ENCODE results near the gene CDKN2C. TPM values are rescaled to one million over a fixed set of nuclear protein-coding genes. Genes with fewer than 3 reads are reported as not detected.
"Not testable (repeated sequence)": the region's sequence is repeated elsewhere in the genome, so short reads cannot be mapped to it uniquely, and the experiment has no call there.

CDKN2C gene
- total RNA-seq, 2 experiments from 2014 or later: 18.4 to 20.7 TPM

GRCh38 chr1:50929376-50929958 lies 40.6 kb upstream of the CDKN2C start:
- ATAC-seq: no peak
- Mint-ChIP-seq H3K36me3 (ENCODE audit: low read depth) (peaks cover 14% of the 10 kb centered on the region), H3K4me3 (no peak overlapping the region), H3K9me3 (peaks cover 2% of the 10 kb centered on the region), H3K4me1 (ENCODE audit: low read depth) (peaks cover 39% of the 10 kb centered on the region), H3K27ac (no peak overlapping the region), H3K27me3 (no peaks in the 10 kb centered on the region)
- DNase-seq: no peak
- intact Hi-C loops (cut with micrococcal nuclease): no loop called here
- ChIA-PET CTCF (interaction anchor here (0.6 to 2.7 kb wide), 27 partner anchors 9 to 264 kb away, joined by 3 to 18 read pairs (median 5); partner anchors contain the start of genes CDKN2C and FAF1), POLR2A (interaction anchor here (1.2 kb wide), 2 partner anchors 31 to 48 kb away, joined by 3 read pairs; no protein-coding TSS in a partner anchor)
- TF ChIP-seq, protein P1, sequence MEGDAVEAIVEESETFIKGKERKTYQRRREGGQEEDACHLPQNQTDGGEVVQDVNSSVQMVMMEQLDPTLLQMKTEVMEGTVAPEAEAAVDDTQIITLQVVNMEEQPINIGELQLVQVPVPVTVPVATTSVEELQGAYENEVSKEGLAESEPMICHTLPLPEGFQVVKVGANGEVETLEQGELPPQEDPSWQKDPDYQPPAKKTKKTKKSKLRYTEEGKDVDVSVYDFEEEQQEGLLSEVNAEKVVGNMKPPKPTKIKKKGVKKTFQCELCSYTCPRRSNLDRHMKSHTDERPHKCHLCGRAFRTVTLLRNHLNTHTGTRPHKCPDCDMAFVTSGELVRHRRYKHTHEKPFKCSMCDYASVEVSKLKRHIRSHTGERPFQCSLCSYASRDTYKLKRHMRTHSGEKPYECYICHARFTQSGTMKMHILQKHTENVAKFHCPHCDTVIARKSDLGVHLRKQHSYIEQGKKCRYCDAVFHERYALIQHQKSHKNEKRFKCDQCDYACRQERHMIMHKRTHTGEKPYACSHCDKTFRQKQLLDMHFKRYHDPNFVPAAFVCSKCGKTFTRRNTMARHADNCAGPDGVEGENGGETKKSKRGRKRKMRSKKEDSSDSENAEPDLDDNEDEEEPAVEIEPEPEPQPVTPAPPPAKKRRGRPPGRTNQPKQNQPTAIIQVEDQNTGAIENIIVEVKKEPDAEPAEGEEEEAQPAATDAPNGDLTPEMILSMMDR (IDR thresholded peaks at IDR 0.05): peak; percentile 70

- ATAC-seq: peak; percentile 80
- Mint-ChIP-seq H3K36me3 (ENCODE audit: low read depth) (peaks cover 12% of the 10 kb centered on the region), H3K9me3 (peaks cover under 1% of the 10 kb centered on the region), H3K27ac (no peak overlapping the region), H3K27me3 (no peaks in the 10 kb centered on the region), H3K4me1 (ENCODE audit: low read depth) (peaks cover 38% of the 10 kb centered on the region), H3K4me3 (no peak overlapping the region)
- TF ChIP-seq, protein P1 (IDR thresholded peaks at IDR 0.05): no peak
- CTCF ChIA-PET: interaction anchor here (0.6 to 2.7 kb wide), 27 partner anchors 8 to 263 kb away, joined by 3 to 18 read pairs (median 5); partner anchors contain the start of genes CDKN2C and FAF1
- intact Hi-C loops (cut with micrococcal nuclease): no loop called here
- POLR2A ChIA-PET: interaction anchor here (0.9 to 1.2 kb wide), 3 partner anchors 31 to 47 kb away, joined by 3 read pairs; no protein-coding TSS in a partner anchor
- no peak for DNase-seq
Measured at GRCh38 chr1:50930193-50930592, 39.9 kb upstream of the CDKN2C start.

GRCh38 chr1:50930965-50931737 lies 38.9 kb upstream of the CDKN2C start:
- ATAC-seq (peak; percentile 57), DNase-seq (peak; percentile 65)
- Mint-ChIP-seq H3K4me3 (no peak overlapping the region), H3K27ac (no peak overlapping the region), H3K4me1 (ENCODE audit: low read depth) (peaks cover 38% of the 10 kb centered on the region), H3K9me3 (no peaks in the 10 kb centered on the region), H3K27me3 (no peaks in the 10 kb centered on the region), H3K36me3 (ENCODE audit: low read depth) (peaks cover 8% of the 10 kb centered on the region)
- ChIA-PET POLR2A (no interaction called here), CTCF (interaction anchor here (2.1 kb wide), 1 partner anchor 14 kb away, joined by 9 read pairs; no protein-coding TSS in a partner anchor)
- TF ChIP-seq, protein P1 (IDR thresholded peaks at IDR 0.05): no peak
- intact Hi-C loops (cut with micrococcal nuclease): no loop called here

- H3K4me3 Mint-ChIP-seq; ATAC-seq; intact Hi-C loops (cut with micrococcal nuclease); DNase-seq; POLR2A ChIA-PET; H3K27ac Mint-ChIP-seq; H3K9me3 Mint-ChIP-seq; H3K27me3 Mint-ChIP-seq; H3K36me3 Mint-ChIP-seq (ENCODE audit: low read depth): not testable (repeated sequence)
- peaks cover 40% of the 10 kb centered on the region for H3K4me1 Mint-ChIP-seq (ENCODE audit: low read depth)
- CTCF ChIA-PET: interaction anchor here (1.2 kb wide), 1 partner anchor 257 kb away, joined by 4 read pairs; no protein-coding TSS in a partner anchor
Measured at GRCh38 chr1:50932043-50932442, 38.0 kb upstream of the CDKN2C start.

DNA sequence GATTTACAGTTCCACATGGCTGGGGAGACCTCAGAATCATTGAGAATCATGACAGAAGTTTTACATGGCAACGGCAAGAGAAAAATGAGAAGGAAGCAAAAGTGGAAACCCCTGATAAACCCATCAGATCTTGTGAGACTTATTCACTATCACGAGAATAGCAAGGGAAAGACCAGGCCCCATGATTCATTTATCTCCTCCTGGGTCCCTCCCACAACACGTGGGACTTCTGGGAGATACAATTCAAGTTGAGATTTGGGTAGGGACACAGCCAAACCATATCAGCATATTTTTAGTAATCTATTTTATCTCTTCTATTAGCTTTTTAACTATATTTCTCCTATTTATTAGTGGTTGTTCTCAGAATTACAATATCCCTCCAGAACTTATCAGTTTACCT lies 36.3 kb upstream of the CDKN2C start:
- H3K4me3 Mint-ChIP-seq; ATAC-seq; H3K27me3 Mint-ChIP-seq; H3K36me3 Mint-ChIP-seq (ENCODE audit: low read depth); CTCF ChIA-PET; H3K9me3 Mint-ChIP-seq; intact Hi-C loops (cut with micrococcal nuclease); POLR2A ChIA-PET; DNase-seq; H3K27ac Mint-ChIP-seq: not testable (repeated sequence)
- peaks cover 47% of the 10 kb centered on the region for H3K4me1 Mint-ChIP-seq (ENCODE audit: low read depth)
